A549 treated with dexamethasone at 1 μM for 4 hours (cell line): ENCODE results near the gene OOSP4B. TPM values are rescaled to one million over a fixed set of nuclear protein-coding genes. Genes with fewer than 3 reads are reported as not detected.

Experiments
- total RNA-seq: library from RNA; stranded (reverse); fragments of 200-300 nt; extraction: Qiagen RNA extraction; gene quantifications from 5 replicates; pipeline ENCODE4 v1.2.3, GENCODE V29; 2022

Gene OOSP4B
- not detected in 5 replicates for total RNA-seq

GRCh38 chr11:60016881-60017280 is at the start of gene OOSP4B:
TSS of gene OOSP4B (plus strand) at chr11:60017181.

GRCh38 chr11:60040109-60040508 is 23.1 kb downstream of the OOSP4B start, which contains the start of gene OOSP2:
TSS of gene OOSP2 (plus strand) at chr11:60040409. CDS start at chr11:60040460, 51 bp downstream.

GRCh38 chr11:60056349-60056969 is 39.5 kb downstream of the OOSP4B start, which contains the start of gene MS4A3:
TSS of gene MS4A3 (plus strand) at chr11:60056665. CDS start at chr11:60061161, 4,496 bp downstream.

Other genes starting within 250 kb of the OOSP4B start
- 61.1 to 68.2 TPM (median 66.5 TPM) in 5 replicates for gene MRPL16, start 206.4 kb upstream of the OOSP4B start, total RNA-seq
- not detected in 5 replicates for gene CBLIF, start 171.7 kb upstream of the OOSP4B start, total RNA-seq
- gene TCN1, start 150.7 kb upstream of the OOSP4B start, total RNA-seq: 0.13 to 0.46 TPM (median 0.20 TPM) in 5 replicates
- not detected in 5 replicates for gene OOSP3, start 138.4 kb upstream of the OOSP4B start, total RNA-seq
- gene OOSP1, start 78.7 kb upstream of the OOSP4B start, total RNA-seq: not detected in 5 replicates
- not detected in 5 replicates for gene OOSP4A, start 53.1 kb upstream of the OOSP4B start, total RNA-seq
- not detected in 5 replicates for gene OOSP2, start 23.2 kb downstream of the OOSP4B start, total RNA-seq
- not detected in 5 replicates for gene MS4A3, start 39.5 kb downstream of the OOSP4B start, total RNA-seq
- not detected in 5 replicates for gene MS4A2, start 71.5 kb downstream of the OOSP4B start, total RNA-seq
- gene MS4A6A, start 165.9 kb downstream of the OOSP4B start, total RNA-seq: not detected in 5 replicates
- not detected in 5 replicates for gene MS4A4E, start 226.0 kb downstream of the OOSP4B start, total RNA-seq